Breast epithelium (tissue), 4 donors: ENCODE measurements around the gene RYR3. TPM values are rescaled to one million over a fixed set of nuclear protein-coding genes. Genes with fewer than 3 reads are reported as not detected.

Source experiments
- DNase-seq, 2 donors: peaks; one replicate each; pipeline ENCODE4 v3.0.0-alpha.2; 2019; ENCODE audit warnings: low spot score in 2 of 2
- H3K27ac ChIP-seq, 2 donors: fragments of 200-600 bp; sonication (generic) in 1 of 2; one replicate each; pipeline ENCODE4 v1.5.1; 2016 to 2019; ENCODE audit warnings: mild to moderate bottlenecking in 1 of 2
- H3K27me3 ChIP-seq, 2 donors: fragments of 200-600 bp; sonication (generic) in 1 of 2; one replicate each; pipeline versions ENCODE4 v1.5.1 to v1.6.0; 2017 to 2019; ENCODE audit warnings: control low read depth in 1 of 2, mild to moderate bottlenecking in 1 of 2
- H3K36me3 ChIP-seq: fragments of 200-600 bp; one replicate; pipeline ENCODE4 v1.5.1; 2019
- H3K4me1 ChIP-seq, 2 donors: fragments of 200-600 bp; sonication (generic); one replicate each; pipeline ENCODE4 v1.5.1; 2016 to 2019; ENCODE audit warnings: control low read depth in 1 of 2
- H3K4me3 ChIP-seq, 3 donors: fragments of 200-600 bp; sonication (generic); 1 replicate in 2 of 3; 2 replicates in 1 of 3; pipeline ENCODE4 v1.5.1; 2016 to 2019; ENCODE audit warnings: mild to moderate bottlenecking in 3 of 3, moderate library complexity in 2 of 3
- H3K9me3 ChIP-seq, 2 donors: fragments of 200-600 bp; sonication (generic) in 1 of 2; one replicate each; pipeline ENCODE4 v1.5.1; 2016 to 2019; ENCODE audit warnings: control low read depth in 1 of 2
- CTCF ChIP-seq, 3 donors: fragments of 450-650 bp; IDR thresholded peaks; one replicate each; pipeline ENCODE4 v1.5.1; 2016 to 2017; ENCODE audit warnings: antibody characterized with exemption in 3 of 3, mild to moderate bottlenecking in 3 of 3, moderate library complexity in 3 of 3
- POLR2A ChIP-seq: fragments of 450-650 bp; IDR thresholded peaks from one replicate; pipeline ENCODE4 v1.6.1; 2016; ENCODE audit warnings: antibody characterized with exemption, mild to moderate bottlenecking, moderate library complexity
- POLR2AphosphoS5 ChIP-seq, 3 donors: sonication (generic); formaldehyde crosslinking; IDR thresholded peaks; one replicate each; pipeline ENCODE4 v1.6.1; 2017; ENCODE audit warnings: antibody characterized with exemption in 3 of 3
- intact Hi-C: fragments of 100-400 bp; cut with DNase I; formaldehyde crosslinking; loops from one replicate; pipeline ENCODE4 v1.15.1; 2023; ENCODE audit warnings: low total_unique reads
- total RNA-seq, 3 donors: library from RNA; depleted of rRNA; stranded (reverse); fragments of >200 nt; gene quantifications; one replicate each; pipeline ENCODE4 v1.1.0, GENCODE V29; 2016

Gene RYR3
- total RNA-seq, 3 donors from 2014 or later = 1.8 to 4.2 (median 2.6) TPM

DNA sequence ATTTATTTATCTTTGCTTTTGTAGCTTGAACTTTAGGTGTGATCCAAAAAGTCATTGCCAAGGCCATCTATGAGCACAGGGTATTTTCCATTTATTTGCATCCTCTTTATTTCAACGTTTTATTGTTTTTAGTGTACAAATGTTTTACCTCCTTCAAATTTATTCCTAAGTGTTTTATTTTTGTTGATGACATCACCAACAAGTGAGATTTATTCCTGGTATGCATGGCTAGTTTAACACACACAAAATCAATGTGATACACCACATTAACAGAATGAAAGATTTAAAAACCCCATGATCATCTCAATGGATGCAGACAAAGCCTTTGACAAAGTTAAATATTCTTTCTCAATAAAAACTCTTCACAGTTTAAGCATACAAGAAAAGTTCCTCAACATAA, 591.3 kb downstream of the RYR3 start:
- no peaks in the 10 kb centered on the region for H3K9me3 ChIP-seq
- H3K4me3 ChIP-seq = no peak overlapping the region
- TF ChIP-seq POLR2A (no peak), CTCF (IDR thresholded peaks at IDR 0.05) (no peak), POLR2AphosphoS5 (IDR thresholded peaks at IDR 0.05) (no peak)
- H3K36me3 ChIP-seq = no peaks in the 10 kb centered on the region
- intact Hi-C loops = no loop called here
- no peak for DNase-seq
- no peaks in the 10 kb centered on the region for H3K4me1 ChIP-seq
- H3K27ac ChIP-seq = no peak overlapping the region
- H3K27me3 ChIP-seq = no peaks in the 10 kb centered on the region

GRCh38 chr15:33903661-33904060, 592.9 kb downstream of the RYR3 start:
- intact Hi-C loops = no loop called here

DNA sequence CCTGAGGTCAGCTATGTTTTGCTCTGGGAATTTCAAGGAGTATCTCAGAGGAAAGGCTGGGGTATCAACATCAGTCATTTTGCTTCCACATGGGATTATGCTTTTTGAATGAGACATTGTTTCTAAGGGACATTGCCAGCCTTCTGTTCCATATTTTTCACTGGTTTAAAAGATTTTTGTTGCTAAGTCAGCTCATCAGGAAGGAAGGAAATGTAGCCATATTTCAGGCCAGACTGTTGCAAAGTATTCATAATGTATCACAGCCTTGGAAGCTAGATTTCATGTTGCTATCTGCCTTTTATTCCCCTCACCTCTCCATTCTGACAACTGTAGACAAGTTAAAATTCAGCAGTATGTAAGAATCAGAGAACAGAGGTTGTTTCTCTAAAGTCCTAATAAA, 596.6 kb downstream of the RYR3 start:
- Histone ChIP-seq H3K4me3 (no peak overlapping the region), H3K36me3 (no peaks in the 10 kb centered on the region), H3K9me3 (no peaks in the 10 kb centered on the region), H3K27ac (no peak overlapping the region), H3K27me3 (no peaks in the 10 kb centered on the region), H3K4me1 (no peaks in the 10 kb centered on the region)
- no peak for DNase-seq
- no peak for TF ChIP-seq POLR2AphosphoS5 (IDR thresholded peaks at IDR 0.05)
- TF ChIP-seq POLR2A = no peak
- TF ChIP-seq CTCF (IDR thresholded peaks at IDR 0.05) = no peak
- intact Hi-C loops = no loop called here

More at GRCh38 chr15:33903661-33904060, 592.9 kb downstream of the RYR3 start:
- H3K36me3 ChIP-seq = no peaks in the 10 kb centered on the region
- no peak for DNase-seq
- no peak for TF ChIP-seq CTCF (IDR thresholded peaks at IDR 0.05)
- no peak for TF ChIP-seq POLR2A
- TF ChIP-seq POLR2AphosphoS5 (IDR thresholded peaks at IDR 0.05) = no peak
- H3K27ac ChIP-seq = no peak overlapping the region
- no peaks in the 10 kb centered on the region for H3K4me1 ChIP-seq
- H3K9me3 ChIP-seq = no peaks in the 10 kb centered on the region
- H3K4me3 ChIP-seq = no peak overlapping the region
- H3K27me3 ChIP-seq = no peaks in the 10 kb centered on the region

GRCh38 chr15:33908406-33908805, 597.6 kb downstream of the RYR3 start:
- no peak overlapping the region for H3K4me3 ChIP-seq
- intact Hi-C loops = no loop called here
- H3K9me3 ChIP-seq = no peaks in the 10 kb centered on the region
- H3K27me3 ChIP-seq = no peaks in the 10 kb centered on the region
- no peak for DNase-seq
- TF ChIP-seq CTCF (IDR thresholded peaks at IDR 0.05) (no peak), POLR2A (no peak), POLR2AphosphoS5 (IDR thresholded peaks at IDR 0.05) (no peak)
- H3K27ac ChIP-seq = no peak overlapping the region
- no peaks in the 10 kb centered on the region for H3K36me3 ChIP-seq
- H3K4me1 ChIP-seq = no peaks in the 10 kb centered on the region

GRCh38 chr15:33910741-33911140, 600.0 kb downstream of the RYR3 start:
- Histone ChIP-seq H3K9me3 (no peaks in the 10 kb centered on the region), H3K27me3 (no peaks in the 10 kb centered on the region), H3K4me3 (no peak overlapping the region), H3K27ac (no peak overlapping the region), H3K4me1 (no peaks in the 10 kb centered on the region), H3K36me3 (no peaks in the 10 kb centered on the region)
- no peak for DNase-seq
- intact Hi-C loops = no loop called here
- no peak for TF ChIP-seq POLR2AphosphoS5 (IDR thresholded peaks at IDR 0.05)

- intact Hi-C loops = no loop called here
- H3K4me3 ChIP-seq = no peak overlapping the region
- TF ChIP-seq CTCF (IDR thresholded peaks at IDR 0.05) = no peak
- no peaks in the 10 kb centered on the region for H3K4me1 ChIP-seq
- H3K36me3 ChIP-seq = no peaks in the 10 kb centered on the region
- H3K27me3 ChIP-seq = no peaks in the 10 kb centered on the region
- H3K9me3 ChIP-seq = no peaks in the 10 kb centered on the region
- no peak for DNase-seq
- H3K27ac ChIP-seq = no peak overlapping the region
These were observed 601.6 kb downstream of the RYR3 start for GRCh38 chr15:33912326-33912725.
